GM18508 (cell line): ENCODE data around the gene KIF2C.
A peak's percentile ranks its signal among the peaks of the same experiment; 100 is the strongest.
"Not testable (repeated sequence)": the region's sequence is repeated elsewhere in the genome, so short reads cannot be mapped to it uniquely, and the experiment has no call there.

Experiments used
- ATAC-seq: cut with Tn5 transposase; IDR thresholded peaks from one replicate; pipeline ENCODE4 v1.9.1; 2021; ENCODE audit warnings: moderate number of reproducible peaks; ENCODE audit not compliant: insufficient read depth, unreplicated experiment

The KIF2C gene

GRCh38 chr1:44717653-44718052, 22.0 kb upstream of the KIF2C start:
- no peak for ATAC-seq

DNA sequence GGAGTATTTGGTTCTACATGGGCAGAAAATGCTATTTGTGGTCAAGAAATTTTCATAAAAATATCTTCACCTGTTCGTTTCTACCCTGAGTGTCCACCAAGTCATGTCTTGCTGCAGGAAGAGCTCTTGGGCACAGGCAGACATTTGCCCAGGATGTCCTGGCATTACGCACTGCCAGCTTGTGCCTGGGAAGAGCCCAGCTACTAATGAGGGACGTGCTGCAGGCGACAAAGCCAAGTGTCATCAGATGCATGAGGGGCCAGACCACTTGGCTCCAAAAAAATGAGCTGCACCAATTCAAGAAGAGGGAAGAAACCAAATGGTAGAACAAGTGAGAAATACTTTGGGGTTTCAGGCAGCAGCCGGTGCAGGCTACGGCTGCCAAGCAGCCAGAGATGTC, 21.5 kb upstream of the KIF2C start:
- no peak for ATAC-seq

DNA sequence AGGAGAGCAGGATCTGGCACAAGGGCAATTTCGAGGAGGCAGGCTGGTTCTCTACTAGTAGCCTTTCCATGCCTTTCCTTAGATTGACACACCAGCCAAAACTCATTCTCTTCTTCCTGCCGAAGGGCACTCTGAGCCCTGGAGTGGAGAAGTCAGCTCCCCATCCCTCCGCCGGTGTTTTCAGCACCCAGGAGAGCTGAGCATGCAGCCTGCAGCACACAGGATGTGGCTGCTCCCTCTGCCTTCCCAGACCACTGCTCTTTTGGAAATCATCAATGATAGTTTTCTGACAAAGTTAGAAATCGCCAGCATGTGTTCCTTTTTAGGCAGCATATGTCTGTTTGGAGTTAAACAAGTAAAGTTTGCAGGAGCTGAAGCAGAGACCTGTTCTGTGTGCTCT, 20.3 kb upstream of the KIF2C start:
- no peak for ATAC-seq

DNA sequence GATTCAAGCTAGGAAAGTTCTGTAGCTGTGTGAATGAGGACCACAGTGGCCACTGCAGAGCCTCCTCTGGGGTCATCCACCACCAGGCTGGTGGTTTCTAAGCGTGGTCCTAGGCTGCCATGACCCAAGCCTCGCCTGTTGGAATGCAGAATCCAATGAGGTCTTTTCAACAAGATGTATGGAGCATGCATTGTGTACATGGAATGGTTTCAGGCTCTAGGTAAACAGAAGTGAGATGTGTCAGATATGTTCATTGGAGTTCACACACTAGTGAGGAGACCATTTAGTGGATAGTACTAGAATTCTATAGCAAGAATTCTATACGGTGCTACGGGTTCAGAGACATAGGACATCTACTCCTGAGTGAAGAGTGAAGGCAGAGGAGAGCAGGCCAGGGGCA, 19.4 kb upstream of the KIF2C start:
- no peak for ATAC-seq

GRCh38 chr1:44721485-44722361, 17.9 kb upstream of the KIF2C start:
- ATAC-seq = peak; percentile 59

GRCh38 chr1:44723064-44723463, 16.6 kb upstream of the KIF2C start:
- ATAC-seq = no peak

DNA sequence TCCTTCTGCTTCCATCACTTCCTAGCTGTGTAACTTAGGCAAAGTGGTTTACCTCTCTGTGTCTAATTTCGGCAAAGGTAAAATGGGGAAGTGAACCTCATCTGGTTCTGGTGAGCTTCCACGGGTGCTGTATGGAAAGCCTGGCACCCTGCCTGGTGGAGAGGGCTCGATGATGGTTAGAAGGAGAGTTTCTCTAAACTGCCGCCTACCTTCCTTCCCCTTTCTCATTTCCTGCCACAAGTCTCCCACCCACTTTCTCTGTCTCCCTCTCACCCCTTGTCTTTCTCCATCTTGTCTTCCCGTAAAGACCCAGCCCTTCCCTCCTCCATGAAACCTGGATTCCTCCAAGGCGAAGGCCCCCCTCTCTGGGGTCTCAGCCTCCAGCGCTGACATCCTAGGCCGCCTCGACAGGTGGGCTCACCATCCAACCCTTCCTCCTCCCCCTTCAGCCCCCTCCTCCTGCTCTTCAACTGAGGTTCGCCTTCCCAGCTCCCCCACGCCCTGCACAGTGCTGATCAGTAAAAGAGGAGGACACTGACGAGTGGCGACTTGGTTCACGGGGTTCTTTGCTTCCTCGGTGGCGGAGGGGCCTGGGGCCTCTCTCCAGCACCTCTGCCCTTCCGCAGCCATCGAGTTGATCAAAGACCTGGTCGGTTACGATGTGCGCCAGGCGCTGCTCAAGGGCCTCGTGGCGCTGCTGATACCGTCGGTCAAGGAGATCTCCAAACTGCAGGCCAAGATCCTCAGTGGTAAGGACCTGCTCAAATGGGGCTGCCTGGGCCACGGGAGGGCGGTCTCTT, 15.9 kb upstream of the KIF2C start:
- ATAC-seq = no peak

DNA sequence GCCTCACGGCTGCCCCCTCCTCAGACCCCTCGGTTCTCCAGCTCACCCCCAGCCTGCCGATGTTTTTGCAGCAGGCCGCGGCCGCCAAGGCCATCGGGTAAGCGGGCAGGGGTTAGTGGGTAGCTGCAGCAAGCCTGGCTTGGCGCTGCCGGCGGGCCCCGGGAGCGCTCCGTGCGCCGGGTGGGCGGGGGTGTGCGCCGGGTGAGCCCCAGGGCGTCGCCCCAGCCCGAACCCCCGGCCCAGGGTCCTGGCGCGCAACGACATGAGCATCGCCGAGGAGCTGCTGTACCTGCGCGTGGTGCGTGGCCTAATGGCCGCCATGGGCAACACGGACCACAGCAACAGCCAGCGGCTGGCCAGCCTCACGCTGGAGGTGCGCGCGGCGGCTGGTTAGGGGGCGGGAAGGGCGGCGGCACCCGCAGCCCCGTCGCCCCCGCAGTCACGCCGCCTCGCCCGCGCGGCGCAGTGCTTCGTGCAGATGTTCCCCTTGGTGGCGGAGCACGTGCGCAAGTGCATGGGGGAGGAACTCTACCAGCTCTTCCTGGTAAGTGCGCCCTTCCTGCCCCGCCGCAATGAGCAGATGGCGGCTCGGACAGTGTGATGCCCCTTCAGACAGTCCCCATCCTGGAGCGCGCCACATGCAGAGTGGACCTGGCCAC, 15.2 kb upstream of the KIF2C start:
- ATAC-seq = no peak

- ATAC-seq = no peak
Measured at GRCh38 chr1:44724955-44725698, 14.5 kb upstream of the KIF2C start.

GRCh38 chr1:44730741-44731512, 8.7 kb upstream of the KIF2C start, which contains the start of gene RNU5D-1:
RNU5D-1 (minus strand) TSS chr1:44731170.
- peak; percentile 60 for ATAC-seq

- no peak for ATAC-seq
Measured at GRCh38 chr1:44733365-44733764, 6.3 kb upstream of the KIF2C start.

DNA sequence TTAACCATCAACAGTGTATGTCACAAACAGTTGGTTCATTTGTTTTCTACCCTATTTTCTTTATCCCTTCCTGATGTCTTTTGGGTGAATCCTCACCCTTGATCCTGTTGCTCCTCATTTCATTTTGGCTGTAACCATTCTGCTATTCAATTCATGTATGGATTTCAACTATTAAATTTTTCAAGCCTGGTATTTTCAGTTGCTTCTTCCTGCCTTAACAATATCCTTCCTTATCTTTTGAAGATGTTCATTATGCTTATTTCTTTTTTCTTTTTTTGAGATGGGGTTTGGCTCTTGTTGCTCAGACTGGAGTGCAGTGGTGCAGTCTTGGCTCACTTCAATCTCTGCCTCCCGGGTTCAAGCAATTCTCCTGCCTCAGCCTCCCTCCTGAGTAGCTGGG, 5.9 kb upstream of the KIF2C start:
- ATAC-seq = no peak

DNA sequence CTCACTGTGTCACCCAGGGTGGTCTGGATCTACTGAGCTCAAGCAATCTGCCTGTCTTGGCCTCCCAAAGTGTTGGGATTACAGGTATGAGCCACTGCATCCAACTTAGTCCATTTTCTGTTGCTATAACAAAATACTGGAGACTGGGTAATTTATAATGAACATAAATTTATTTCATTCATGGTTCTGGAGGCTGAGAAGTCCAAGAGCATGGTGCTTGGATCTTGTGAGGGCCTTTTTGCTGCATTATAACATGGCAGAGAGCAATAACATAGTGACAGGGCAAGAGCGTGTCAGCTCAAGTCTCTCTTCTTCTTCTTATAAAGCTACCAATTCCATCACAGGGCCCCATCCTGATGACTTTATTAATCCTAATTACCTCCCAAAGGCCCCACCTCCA, 3.6 kb upstream of the KIF2C start:
- ATAC-seq = no peak

GRCh38 chr1:44738953-44739306, 707 bp upstream of the KIF2C start:
- ATAC-seq = not testable (repeated sequence)

DNA sequence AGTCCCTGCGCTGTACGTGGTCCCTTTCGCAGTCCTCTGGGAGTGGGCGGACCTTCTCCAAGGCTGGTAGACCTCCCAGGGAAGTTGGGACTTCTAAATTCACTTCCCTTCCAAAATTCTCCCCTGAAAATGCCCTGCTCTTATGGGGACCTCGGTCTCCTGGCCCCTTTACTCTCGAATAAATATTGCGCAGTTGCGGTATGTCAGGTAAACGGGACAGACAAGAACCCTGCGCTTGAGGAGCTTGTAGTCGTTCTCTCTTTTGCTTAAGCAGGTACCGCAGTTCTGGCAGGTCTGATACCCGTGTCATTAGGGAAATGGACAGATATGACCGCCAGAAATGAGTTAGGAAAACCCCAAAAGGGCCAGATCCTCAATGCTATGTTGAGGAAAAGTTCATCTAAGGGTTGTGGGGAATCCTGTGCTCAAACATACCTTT, 561 bp downstream of the KIF2C start:
- ATAC-seq = no peak

DNA sequence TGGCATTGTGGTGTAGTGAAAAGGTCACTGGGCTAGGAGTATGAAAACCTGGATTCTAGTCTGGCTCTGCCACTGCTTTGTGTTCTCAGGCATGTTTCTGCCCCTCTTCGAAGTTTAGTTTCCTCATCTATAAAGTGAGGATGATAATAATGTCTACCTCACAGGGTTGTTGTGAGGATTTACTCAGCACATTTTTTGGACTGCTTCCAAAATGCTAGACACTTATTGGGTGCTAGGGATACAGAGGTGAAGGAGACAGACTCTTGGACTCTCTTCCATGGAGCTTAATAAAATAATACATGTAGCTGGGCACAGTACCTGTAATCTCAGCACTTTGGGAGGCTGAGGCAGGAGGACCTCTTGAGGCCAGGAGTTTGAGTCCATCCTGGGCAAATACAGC, 3.6 kb downstream of the KIF2C start:
- ATAC-seq = no peak

DNA sequence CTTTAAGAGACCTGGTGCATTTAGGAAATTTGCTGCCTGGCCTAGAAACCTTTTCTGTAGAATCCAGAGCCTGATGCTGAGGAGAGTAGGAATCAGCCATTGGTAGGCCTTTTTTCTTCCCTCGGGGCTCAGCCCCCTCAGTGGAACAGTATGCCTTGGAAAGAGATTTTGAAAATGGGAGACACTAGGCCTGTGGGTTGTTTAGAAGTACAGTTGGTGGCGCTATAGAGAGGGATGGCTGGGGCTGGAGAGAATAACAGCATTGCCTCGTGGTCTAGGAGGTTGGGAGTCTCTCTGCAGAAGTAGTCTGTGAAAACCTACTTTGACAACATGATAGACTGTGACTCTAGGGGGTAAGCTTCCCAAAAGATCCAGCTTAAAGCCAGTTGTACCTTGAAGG, 8.2 kb downstream of the KIF2C start:
- no peak for ATAC-seq

DNA sequence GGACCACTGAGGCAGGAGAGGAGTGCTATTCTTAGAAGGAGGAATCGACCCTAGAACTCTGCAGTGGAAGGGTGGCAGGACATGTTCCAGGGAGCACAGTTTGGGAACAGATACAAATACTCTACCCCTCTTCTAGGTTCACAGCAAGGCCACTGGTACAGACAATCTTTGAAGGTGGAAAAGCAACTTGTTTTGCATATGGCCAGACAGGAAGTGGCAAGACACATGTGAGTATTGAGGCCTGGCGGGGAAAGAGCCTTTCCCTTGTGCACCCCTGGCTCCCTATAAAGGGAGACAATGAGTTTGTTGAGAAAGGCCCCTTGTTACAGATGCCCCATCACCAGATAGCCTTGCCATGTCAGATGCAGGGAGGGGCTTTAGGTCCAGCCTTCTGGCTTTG, 17.8 kb downstream of the KIF2C start:
- ATAC-seq = no peak

- ATAC-seq = no peak
Measured at GRCh38 chr1:44759077-44759476, 19.4 kb downstream of the KIF2C start.

GRCh38 chr1:44760876-44761275, 21.2 kb downstream of the KIF2C start:
- no peak for ATAC-seq
